Ramos (cell line): ENCODE data around the gene CUTC.

Experiments
- in situ Hi-C: fragments of 300-500 bp; cut with MboI; formaldehyde crosslinking; loops from one replicate; pipeline ENCODE4 v1.14.3; 2022; ENCODE audit warnings: low sequenced_read_pairs; ENCODE audit not compliant: unreplicated experiment

The CUTC gene

DNA sequence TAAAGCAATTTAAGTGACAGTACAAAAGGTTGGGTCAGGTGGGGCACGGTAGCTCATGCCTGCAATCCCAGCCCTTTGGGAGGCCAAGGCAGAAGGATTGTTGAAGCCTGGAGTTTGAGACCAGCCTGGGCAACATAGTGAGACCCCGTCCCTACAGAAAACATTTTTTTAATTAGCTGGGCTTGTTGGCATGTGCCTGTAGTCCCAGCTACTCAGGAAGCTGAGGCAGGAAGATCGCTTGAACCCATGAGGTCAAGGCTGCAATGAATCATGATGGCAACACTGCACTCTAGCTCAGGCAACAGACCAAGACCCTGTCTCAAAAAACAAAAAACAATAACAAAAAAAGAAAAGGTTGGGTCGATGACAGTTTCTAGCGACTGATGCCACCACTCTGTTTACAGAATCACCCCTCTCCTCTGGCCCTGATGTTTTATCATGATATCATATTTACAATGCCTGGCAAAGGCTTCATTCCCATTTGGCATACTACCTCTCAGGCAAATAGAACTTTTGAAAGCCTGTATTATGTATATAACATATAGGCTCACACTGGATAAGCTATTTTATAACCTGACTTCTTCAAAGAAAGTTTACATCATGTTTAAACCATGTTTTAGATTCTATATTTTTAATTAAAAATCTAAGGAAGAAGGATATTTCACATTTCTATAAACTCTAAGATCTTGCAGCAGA is 49.8 kb downstream of the CUTC start:
- in situ Hi-C loops = no loop called here

GRCh38 chr10:99782447-99783286 is 50.6 kb downstream of the CUTC start, which contains the start of gene ABCC2:
ABCC2 (plus strand) TSS chr10:99782640; CDS start chr10:99782845, 205 bp downstream.
- in situ Hi-C loops = no loop called here

DNA sequence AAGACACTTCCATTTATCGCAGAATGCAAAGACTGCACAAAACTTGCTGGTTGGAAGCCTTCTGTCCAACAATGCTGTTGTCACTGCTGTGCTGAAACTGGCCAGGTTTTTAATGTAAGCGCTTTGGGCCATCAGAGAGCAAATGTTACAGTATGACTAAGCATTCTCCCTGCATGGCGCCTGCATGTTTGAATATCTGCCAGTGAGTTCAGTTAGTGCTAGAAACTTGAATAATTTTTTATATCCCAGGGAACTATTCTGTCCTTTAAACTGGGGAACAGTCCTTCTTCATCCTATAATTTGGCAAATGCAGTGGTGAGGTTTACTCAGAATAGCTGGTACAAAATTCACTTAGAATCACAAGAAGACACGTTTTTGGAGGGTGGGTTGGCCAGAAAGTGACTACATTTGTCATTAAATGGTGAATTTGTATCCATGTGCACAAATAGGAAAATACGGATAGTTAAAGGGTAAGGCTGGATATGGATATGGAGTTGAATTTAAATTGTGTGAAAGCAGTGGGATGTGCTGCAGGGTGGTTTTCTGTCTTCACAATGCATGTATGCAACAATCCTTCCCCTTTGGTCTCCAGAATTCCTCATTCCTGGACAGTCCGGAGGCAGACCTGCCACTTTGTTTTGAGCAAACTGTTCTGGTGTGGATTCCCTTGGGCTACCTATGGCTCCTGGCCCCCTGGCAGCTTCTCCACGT is 52.1 kb downstream of the CUTC start:
- in situ Hi-C loops = no loop called here

- in situ Hi-C loops = no loop called here
Observed at GRCh38 chr10:99784727-99785441, 52.9 kb downstream of the CUTC start.

- in situ Hi-C loops = no loop called here
Observed at GRCh38 chr10:99785646-99786045, 53.6 kb downstream of the CUTC start.

DNA sequence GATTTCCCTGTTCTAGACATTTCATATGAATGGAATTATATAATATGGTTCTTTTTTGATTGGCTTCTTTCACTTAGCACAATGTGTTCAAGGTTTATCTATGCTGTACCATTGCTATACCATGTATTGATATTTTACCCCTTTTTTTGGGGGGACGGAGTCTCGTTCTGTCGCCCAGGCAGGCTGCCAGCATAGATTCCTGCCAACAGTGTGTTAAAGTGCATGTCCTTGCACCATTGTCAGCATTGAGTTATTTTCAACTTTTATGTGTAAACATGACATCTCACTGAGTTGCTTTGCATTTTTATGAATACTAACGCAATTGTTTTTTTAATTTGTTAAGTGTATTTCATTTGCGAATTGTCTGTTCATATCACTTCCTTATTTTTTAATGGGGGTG is 55.3 kb downstream of the CUTC start:
- in situ Hi-C loops = no loop called here

GRCh38 chr10:99787782-99788445 is 55.9 kb downstream of the CUTC start:
- in situ Hi-C loops = no loop called here

DNA sequence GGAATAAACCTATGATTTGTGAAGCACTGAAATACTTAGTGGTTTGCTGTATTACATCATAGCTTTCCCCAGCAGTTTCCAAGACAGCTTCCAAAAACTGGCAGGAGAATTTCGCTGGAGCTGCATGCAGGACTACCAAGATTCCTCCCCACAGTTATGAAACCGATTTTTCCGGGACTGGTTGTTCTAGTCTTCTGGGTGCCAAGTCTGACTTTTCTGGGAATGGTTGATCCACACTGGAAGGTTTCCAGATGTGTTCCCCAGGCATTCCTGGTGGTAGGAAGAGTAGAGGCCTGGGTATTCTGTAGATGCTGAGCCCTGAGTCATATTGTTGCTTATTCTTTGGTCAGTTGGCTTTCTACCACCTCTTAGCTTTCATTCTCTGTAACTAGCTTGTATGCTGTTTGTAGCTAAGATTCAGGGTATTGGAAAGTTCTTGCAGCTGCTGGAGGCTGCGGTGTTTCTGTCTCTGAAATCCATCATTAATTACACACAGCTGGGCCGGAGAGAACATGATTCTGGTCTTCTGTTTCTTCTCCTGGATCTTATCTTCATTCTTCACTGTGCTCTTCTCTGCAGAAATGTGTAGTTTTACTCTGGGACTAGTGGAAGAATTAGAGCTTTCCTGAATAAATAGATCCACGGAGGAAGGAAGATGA is 56.7 kb downstream of the CUTC start:
- in situ Hi-C loops = no loop called here

DNA sequence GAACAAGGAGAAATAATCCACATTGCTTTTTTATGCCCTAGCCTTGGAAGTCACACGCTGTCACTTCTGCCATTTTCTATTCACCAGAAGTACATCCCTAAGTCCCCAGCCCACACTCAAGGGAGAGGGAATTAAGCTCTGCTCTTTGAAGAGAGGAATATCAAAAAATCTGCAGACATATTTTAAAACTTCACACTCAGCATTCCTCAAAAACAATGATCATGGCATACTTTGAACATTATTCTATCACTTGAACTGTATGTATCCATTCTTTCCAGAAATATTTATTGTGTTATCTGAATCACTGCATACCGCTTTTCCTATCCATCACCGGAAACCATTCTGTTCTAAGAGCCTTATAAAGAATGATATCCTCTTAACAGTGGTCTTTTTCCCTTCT is 59.8 kb downstream of the CUTC start:
- in situ Hi-C loops = no loop called here

DNA sequence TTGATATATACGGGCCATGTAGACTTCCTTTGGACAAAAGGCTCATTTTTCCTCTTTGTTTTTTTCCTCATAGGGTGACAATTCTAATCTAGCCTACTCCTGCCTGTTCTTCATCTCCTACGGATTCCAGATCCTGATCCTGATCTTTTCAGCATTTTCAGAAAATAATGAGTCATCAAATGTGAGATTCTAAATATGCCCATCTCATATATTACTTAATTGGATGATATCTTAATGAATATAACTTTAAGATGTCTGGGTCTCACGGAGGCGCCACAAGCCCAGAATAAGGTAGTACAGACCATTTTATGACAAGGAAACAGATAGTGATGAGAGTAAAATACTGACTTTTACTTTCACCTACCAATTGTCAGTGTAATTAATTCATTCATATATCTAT is 61.8 kb downstream of the CUTC start:
- in situ Hi-C loops = no loop called here

- in situ Hi-C loops = no loop called here
Observed at GRCh38 chr10:99796928-99797327, 64.9 kb downstream of the CUTC start.

GRCh38 chr10:99798031-99798430 is 66.0 kb downstream of the CUTC start:
- in situ Hi-C loops = no loop called here

DNA sequence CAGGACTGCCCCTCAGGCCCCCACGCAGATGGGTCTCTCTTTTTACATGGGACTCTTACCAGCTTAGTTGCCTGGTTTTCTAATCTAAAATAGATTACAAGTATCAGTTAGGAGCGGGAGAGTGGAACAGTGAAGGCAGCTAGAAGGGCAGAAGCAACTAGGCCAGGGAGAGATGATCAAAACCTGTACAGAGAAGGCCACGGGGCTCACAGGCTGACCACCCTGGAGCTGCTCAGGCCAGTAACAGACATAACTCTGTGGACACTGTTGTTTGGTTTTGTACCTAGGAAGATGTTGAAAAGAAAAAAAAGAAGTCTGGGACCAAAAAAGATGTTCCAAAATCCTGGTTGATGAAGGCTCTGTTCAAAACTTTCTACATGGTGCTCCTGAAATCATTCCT is 66.9 kb downstream of the CUTC start:
- in situ Hi-C loops = no loop called here

- in situ Hi-C loops = no loop called here
Observed at GRCh38 chr10:99799613-99800012, 67.6 kb downstream of the CUTC start.

GRCh38 chr10:99804471-99804870 is 72.4 kb downstream of the CUTC start:
- in situ Hi-C loops = no loop called here

GRCh38 chr10:99805190-99805589 is 73.2 kb downstream of the CUTC start:
- in situ Hi-C loops = no loop called here
